MCF 10A (cell line): ENCODE results near the gene IQUB. TPM values are rescaled to one million over a fixed set of nuclear protein-coding genes. Genes with fewer than 3 reads are reported as not detected.

Experiments
- BruUV-seq: library from RNA; stranded (reverse); fragments of 400-500 nt; replicated peaks from 2 replicates; lab custom pipeline; 2021; lab: Mats Ljungman, UMichigan
- CTCF ChIA-PET: fragments of 300-600 bp; sonication (Branson Sonifier 250); formaldehyde crosslinking; extraction: SDS; loops from one replicate; lab custom pipeline; 2021; ENCODE audit warnings: antibody characterized with exemption, inconsistent platforms; lab: Yijun Ruan, JAX
- POLR2A ChIA-PET: fragments of 300-600, 350-650 bp; sonication (Branson Sonifier 250); formaldehyde crosslinking; extraction: SDS; loops from one replicate; lab custom pipeline; 2020; ENCODE audit warnings: antibody characterized with exemption, inconsistent platforms; lab: Yijun Ruan, JAX
- DNase-seq: peaks from one replicate; pipeline ENCODE4 v3.0.0-alpha.2; 2018; ENCODE audit not compliant: unreplicated experiment
- H3K27ac Mint-ChIP-seq: one replicate; pipeline ENCODE4 v1.8.0; 2022; ENCODE audit warnings: mild to moderate bottlenecking, low read depth, mixed read lengths; ENCODE audit not compliant: unreplicated experiment
- H3K27me3 Mint-ChIP-seq: one replicate; pipeline ENCODE4 v1.8.0; 2022; ENCODE audit warnings: mixed read lengths; ENCODE audit not compliant: insufficient read depth, unreplicated experiment
- H3K36me3 Mint-ChIP-seq: one replicate; pipeline ENCODE4 v1.8.0; 2022; ENCODE audit warnings: mild to moderate bottlenecking, moderate library complexity, mixed read lengths; ENCODE audit not compliant: insufficient read depth, unreplicated experiment
- H3K4me1 Mint-ChIP-seq: one replicate; pipeline ENCODE4 v1.8.0; 2022; ENCODE audit warnings: mixed read lengths; ENCODE audit not compliant: insufficient read depth, unreplicated experiment
- H3K4me3 Mint-ChIP-seq: one replicate; pipeline ENCODE4 v1.8.0; 2022; ENCODE audit warnings: mild to moderate bottlenecking, moderate library complexity, mixed read lengths; ENCODE audit not compliant: unreplicated experiment
- H3K9me3 Mint-ChIP-seq: one replicate; pipeline ENCODE4 v1.8.0; 2022; ENCODE audit warnings: mixed read lengths; ENCODE audit not compliant: unreplicated experiment
- intact Hi-C: fragments of 100-400 bp; cut with micrococcal nuclease; formaldehyde crosslinking; loops from 2 replicates; pipeline ENCODE4 v1.14.1; 2022
- total RNA-seq: library from RNA; stranded (reverse); gene quantifications from 2 replicates; pipeline ENCODE4 v1.2.3, GENCODE V29; 2022
- TF ChIP-seq, protein P1 (sequence below): fragments of 200-600 bp; IDR thresholded peaks from one replicate; pipeline ENCODE4 v1.8.0; 2022; ENCODE audit warnings: antibody characterized with exemption, mild to moderate bottlenecking; ENCODE audit not compliant: unreplicated experiment

IQUB gene
- total RNA-seq, 1 experiment from 2014 or later, result 0.16 TPM

DNA sequence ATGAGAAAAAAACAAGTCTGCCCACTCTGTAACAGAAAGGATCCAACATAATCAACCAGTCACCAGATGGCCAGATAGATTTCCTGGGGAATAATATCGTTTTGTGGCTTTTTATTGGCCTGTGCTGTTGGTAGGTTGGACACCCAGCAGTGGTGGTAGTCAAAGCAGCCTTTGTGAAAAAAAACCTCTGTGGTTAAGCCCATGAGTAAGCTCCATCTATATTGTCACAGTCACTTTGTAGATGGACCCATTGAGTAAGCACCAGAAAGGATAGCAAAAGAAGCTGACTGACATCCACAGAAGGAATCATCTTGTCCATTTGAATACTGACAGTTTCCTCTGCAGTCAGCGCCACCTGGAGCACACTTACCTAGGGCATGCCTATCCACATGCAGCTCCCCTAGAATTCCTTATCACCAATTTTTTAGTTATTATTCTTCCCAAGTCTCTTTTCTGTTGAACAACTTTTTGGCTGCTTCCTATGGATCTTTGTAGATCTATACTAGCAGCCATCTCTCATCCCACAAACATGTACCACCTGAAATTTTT lies 96.9 kb downstream of the IQUB start:
- intact Hi-C loops, result no loop called here

DNA sequence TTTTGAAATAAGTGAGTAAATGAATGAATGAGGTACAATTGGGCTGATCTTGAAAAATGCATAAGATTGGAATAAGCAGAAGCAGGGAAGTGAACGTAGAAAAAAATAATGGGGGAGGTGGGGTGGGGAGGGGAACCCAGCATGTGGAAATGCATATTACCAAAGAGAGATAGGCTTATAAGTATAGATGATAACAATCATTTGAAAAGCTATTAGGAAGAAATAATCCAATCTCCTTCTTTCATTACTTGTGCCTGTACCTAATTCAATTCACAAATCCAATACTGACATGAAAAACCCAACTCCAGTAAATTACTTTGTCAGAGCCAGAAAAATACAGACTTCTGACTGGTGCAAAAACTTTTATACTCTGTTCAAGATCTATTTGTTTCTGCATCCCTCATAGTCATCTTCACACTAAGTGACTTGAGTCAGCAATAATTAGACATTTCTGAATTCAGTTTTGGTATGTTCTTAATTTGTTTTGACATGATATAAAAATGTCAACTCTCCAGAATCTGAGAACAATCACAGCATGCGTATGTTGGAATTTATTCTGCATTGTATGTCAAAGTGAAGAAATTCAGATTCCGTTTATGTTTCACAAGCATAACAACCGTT lies 99.2 kb downstream of the IQUB start:
- Mint-ChIP-seq H3K27ac (no peak overlapping the region), H3K4me3 (no peak overlapping the region), H3K27me3 (no peaks in the 10 kb centered on the region), H3K36me3 (no peaks in the 10 kb centered on the region), H3K9me3 (no peaks in the 10 kb centered on the region), H3K4me1 (no peaks in the 10 kb centered on the region)
- BruUV-seq, result no TSS peak
- CTCF ChIA-PET, result no interaction called here
- no peak for DNase-seq
- POLR2A ChIA-PET, result no interaction called here
- TF ChIP-seq, protein P1, sequence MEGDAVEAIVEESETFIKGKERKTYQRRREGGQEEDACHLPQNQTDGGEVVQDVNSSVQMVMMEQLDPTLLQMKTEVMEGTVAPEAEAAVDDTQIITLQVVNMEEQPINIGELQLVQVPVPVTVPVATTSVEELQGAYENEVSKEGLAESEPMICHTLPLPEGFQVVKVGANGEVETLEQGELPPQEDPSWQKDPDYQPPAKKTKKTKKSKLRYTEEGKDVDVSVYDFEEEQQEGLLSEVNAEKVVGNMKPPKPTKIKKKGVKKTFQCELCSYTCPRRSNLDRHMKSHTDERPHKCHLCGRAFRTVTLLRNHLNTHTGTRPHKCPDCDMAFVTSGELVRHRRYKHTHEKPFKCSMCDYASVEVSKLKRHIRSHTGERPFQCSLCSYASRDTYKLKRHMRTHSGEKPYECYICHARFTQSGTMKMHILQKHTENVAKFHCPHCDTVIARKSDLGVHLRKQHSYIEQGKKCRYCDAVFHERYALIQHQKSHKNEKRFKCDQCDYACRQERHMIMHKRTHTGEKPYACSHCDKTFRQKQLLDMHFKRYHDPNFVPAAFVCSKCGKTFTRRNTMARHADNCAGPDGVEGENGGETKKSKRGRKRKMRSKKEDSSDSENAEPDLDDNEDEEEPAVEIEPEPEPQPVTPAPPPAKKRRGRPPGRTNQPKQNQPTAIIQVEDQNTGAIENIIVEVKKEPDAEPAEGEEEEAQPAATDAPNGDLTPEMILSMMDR, result no peak
- intact Hi-C loops, result no loop called here

More for the DNA sequence above, 96.9 kb downstream of the IQUB start:
- TF ChIP-seq, protein P1, result no peak
- Mint-ChIP-seq H3K9me3 (no peaks in the 10 kb centered on the region), H3K4me1 (no peaks in the 10 kb centered on the region), H3K4me3 (no peak overlapping the region), H3K36me3 (no peaks in the 10 kb centered on the region), H3K27me3 (no peaks in the 10 kb centered on the region), H3K27ac (no peak overlapping the region)
- ChIA-PET POLR2A (interaction anchor here (1.0 kb wide), 1 partner anchor 16 kb away, joined by 3 read pairs; no protein-coding TSS in a partner anchor), CTCF (interaction anchor here (0.7 to 0.8 kb wide), 2 partner anchors 99 to 777 kb away, joined by 3 read pairs; no protein-coding TSS in a partner anchor)
- no TSS peak for BruUV-seq
- no peak for DNase-seq

DNA sequence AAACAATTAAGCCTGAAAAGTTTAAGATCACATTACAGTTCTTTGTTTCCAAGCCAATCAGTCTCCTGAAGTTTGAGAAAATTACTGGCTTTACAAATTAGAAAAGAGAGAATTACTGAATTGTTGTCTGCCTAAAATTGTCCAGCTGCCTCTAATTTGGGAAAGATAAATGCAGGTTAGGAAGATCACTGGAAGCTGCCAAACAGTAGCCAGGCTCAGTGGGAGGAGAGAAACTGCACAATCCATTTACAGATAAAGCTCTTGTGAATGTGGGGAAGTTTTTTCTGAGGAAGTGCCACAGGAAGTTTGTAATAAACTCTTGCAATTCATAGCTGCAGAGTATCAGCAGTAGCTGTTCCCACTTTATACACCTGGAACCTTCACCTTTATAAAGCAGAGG lies 100.7 kb downstream of the IQUB start:
- no TSS peak for BruUV-seq
- ChIA-PET CTCF (no interaction called here), POLR2A (interaction anchor here (0.8 kb wide), 1 partner anchor 121 kb away, joined by 3 read pairs; no protein-coding TSS in a partner anchor)
- Mint-ChIP-seq H3K27me3 (no peaks in the 10 kb centered on the region), H3K9me3 (no peaks in the 10 kb centered on the region), H3K27ac (no peak overlapping the region), H3K4me1 (no peaks in the 10 kb centered on the region), H3K36me3 (no peaks in the 10 kb centered on the region), H3K4me3 (no peak overlapping the region)
- DNase-seq, result no peak
- intact Hi-C loops, result no loop called here
- TF ChIP-seq, protein P1, result no peak

DNA sequence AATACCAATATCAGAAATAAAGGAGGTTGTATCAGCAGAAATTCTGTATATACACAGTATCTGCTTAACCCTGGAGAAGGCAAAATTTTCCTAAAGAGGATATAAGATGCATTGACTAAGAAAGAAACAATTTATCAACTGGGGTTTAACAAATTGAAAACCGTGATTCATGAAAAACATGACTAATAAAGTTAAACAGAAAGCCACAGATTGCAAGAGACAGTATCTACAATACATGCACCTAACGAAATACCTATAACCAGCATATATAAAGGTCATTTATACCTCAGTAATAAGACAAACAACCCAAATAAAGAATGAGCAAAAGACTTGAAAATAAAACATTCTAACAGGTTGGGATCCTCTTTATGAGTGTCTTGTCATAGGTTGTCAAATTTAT lies 101.8 kb downstream of the IQUB start:
- no peak overlapping the region for H3K27ac Mint-ChIP-seq

More for the DNA sequence above, 101.8 kb downstream of the IQUB start:
- intact Hi-C loops, result no loop called here
- no TSS peak for BruUV-seq
- H3K27me3 Mint-ChIP-seq, result no peaks in the 10 kb centered on the region
- no peaks in the 10 kb centered on the region for H3K4me1 Mint-ChIP-seq
- TF ChIP-seq, protein P1, result no peak
- peak; percentile 28 for DNase-seq
- H3K4me3 Mint-ChIP-seq, result no peak overlapping the region
- H3K36me3 Mint-ChIP-seq, result no peaks in the 10 kb centered on the region
- H3K9me3 Mint-ChIP-seq, result no peaks in the 10 kb centered on the region
- CTCF ChIA-PET, result no interaction called here
- POLR2A ChIA-PET, result interaction anchor here (0.8 kb wide), 1 partner anchor 122 kb away, joined by 3 read pairs; no protein-coding TSS in a partner anchor
